Hematopoietic multipotent progenitor cell treated with erythropoietin and hydrocortisone succinate and interleukin-3 and kit ligand, for 4 days (in vitro differentiated cells): ENCODE data around the gene FCHSD2.

Experiments used
- DNase-seq: peaks from one replicate; pipeline ENCODE4 v3.0.0-alpha.2; 2015

FCHSD2 gene

DNA sequence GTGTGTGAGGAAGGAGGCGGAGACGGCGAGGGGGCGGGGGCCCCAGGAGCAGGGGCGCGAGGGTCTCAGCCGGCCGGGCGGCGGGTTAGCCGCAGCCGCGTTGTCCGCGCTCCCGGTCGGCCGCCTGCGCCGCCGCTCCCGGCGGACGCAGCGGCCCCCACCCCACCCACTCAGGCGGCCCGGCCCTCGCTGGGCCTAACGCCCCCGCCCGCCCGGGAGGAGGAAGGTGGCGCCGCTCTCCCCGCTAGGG lies at the start of gene FCHSD2:
TSS of gene FCHSD2 (minus strand) at position 191 of the 250 bp plus-strand sequence. CDS start 441 bp downstream, outside the sequence.
- no peak for DNase-seq

DNA sequence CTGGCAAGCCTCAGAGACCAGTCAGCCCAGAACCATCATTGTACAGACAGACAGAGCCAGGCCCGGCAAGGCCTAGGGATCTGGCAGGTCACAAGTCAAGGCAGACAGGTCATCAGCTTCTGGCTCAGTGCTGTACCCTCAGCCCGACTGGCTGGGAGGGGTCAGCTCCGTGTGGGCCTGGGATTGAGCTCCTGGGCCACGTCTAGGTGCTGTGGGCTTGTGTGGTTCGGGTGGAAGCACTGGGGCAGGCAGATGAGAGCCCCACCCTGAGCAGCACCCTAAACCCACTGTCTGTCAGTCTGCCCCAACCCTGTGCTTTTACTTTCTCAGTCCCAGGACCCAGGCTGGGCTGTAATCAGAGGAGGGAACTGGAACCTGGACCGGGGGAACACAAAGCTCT lies 49.0 kb upstream of the FCHSD2 start:
- DNase-seq = no peak

DNA sequence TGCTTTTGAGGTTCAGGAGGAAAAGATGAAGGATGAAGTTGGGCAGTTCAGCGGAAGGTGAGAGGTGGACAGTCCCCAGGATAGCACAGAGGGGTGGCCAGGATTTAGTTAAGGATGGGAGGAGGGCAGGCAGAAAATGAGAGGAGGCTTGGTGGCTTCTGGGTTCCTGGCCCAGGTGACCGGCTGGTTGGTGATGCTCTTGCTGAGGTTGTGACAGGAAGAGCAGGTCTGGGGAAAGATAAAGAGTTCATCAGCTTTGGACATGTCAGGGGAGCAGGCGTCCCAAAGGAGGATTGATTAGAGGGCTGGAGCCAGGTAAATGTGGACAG lies 48.4 kb upstream of the FCHSD2 start:
- no peak for DNase-seq

DNA sequence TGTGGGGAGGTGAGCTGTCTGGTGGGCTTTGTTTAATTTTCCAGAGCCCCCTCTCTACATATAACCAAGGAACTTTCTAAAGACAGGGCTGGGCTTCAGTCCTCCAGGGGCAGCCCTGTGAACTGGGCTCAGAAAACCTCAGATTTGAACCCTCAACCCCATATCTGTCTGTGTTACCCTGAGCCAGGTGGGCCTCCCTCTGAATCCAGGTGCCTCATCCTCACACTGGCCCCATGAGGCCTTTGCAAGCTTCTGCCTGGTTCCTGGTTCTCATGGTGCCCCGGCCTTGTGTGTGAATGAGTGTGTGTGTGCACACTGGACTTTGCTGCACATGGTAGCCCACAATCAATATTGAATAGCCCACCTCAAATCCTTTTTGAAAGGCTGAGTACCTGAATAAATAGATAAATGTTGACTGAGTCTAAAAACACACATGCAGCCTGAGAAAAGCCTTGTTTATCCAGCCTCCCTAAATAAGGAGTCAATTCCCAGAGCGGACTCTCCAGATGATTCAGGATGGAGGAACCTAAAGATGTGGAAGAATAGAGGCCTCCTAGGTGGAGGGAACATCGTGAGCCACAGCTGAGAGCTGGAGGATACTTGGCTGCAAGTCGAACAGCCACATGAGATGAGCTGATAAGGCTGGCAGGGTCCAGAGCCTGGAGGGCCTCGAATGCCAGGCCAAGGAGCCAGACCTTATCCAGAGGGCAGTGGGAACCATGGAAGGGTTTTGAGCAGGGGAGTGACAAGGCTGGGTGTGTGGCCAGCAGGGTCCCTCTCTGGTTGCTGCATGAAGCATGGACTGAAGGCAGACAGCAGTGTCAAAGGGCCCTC lies 47.8 kb upstream of the FCHSD2 start:
- no peak for DNase-seq

DNA sequence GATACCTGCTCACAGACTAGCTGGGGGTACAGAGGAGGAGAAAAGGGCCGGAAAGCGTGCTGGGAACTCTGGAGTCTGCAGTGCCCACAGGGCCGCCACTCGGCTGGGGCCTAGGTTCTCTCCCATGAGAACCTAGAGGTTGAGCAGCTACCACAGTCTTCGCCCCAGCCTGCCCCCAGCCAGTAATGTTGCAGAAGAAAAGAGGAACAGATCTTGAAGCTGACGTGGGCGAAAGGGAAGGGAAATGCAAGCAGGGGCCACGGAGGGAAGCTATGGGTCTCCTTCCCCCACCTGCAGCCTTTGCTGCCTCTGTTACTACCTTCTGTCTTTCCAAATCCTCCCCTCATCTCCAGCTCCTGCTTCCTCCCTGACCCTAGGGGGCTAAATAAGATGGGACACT lies 47.2 kb upstream of the FCHSD2 start:
- DNase-seq = peak; percentile 91

DNA sequence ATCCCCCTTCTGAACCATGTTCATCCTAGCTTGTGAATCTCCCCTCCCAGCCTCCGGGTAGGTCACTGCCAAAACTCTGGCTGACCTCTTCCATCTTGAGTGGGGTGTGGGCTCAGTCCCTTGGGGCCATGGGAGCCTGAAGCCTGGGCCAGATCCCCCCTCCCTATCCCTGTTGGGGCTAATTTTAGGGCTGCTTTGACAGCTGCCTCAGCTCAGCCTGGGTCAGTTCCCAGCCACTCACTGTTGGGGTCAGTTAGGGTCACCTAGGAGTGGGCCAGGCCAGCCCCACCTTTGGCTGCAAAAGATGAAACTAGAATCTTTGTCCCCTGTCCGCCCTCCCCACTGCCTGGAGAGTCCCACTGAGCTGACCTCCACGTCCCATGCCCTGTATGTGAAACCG lies 46.2 kb upstream of the FCHSD2 start:
- no peak for DNase-seq

DNA sequence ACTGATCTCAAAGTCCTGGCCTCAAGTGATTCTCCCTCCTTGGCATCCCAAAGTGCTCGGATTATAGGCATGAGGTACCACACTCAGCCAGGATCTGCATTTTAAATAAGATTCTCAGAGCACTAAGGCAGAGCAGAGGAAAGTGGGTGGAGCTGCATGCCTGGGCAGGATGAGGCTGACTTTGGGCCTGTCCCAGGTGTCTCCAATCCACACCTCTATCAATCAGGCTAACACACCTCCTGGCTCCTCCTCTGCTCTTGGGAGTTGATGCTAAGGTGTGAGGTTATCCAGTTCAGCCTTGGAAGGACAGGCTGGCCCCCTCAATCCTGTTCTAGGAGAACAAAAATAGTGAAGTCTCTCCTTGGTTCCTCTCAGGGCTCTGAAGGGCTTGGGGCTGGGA lies 45.7 kb upstream of the FCHSD2 start:
- DNase-seq = no peak

DNA sequence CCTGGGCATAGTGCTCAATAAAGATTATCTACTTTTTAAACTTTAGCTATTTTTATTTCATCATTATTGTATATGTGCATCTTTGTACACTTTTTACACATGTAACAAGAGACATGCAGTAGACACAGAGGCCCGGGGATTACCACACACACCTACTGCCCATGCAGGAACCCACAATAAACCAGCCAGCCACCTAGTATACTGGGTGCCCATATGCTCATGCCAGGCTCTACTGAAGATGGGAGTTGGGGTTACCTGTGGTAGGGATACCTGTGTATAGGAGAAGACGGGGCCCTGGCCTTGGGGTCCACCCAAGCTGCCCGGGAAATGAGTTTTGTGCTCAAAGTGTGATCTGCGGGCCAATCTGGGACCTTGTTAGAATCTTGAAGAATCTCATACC lies 44.8 kb upstream of the FCHSD2 start:
- DNase-seq = no peak

DNA sequence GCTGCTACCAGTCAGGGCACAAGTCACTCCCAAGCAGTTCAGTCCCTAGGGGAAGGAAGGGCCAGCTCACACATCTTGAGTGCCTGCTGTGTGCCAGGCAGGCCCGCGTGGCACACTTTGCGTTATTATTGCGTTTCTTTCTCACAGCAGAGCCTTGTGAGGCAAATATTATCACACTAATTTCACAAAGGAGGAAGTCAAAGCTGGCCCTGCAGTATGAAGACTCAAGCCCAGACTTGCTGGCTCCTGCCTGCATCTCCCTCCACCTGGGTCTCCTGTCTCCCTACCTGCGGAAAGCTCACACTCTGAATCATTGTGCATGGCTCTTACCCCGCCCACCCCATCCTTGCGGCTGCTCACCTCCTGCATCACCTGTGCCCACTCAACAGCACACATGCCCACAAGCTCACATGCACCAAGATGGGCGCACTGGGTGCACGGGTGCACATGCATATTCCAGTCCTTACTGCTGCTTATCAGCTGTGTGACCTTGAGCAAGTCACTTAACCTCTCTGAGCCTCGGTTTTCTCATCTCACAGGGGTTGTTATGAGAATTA lies 44.3 kb upstream of the FCHSD2 start:
- DNase-seq = peak; percentile 62

DNA sequence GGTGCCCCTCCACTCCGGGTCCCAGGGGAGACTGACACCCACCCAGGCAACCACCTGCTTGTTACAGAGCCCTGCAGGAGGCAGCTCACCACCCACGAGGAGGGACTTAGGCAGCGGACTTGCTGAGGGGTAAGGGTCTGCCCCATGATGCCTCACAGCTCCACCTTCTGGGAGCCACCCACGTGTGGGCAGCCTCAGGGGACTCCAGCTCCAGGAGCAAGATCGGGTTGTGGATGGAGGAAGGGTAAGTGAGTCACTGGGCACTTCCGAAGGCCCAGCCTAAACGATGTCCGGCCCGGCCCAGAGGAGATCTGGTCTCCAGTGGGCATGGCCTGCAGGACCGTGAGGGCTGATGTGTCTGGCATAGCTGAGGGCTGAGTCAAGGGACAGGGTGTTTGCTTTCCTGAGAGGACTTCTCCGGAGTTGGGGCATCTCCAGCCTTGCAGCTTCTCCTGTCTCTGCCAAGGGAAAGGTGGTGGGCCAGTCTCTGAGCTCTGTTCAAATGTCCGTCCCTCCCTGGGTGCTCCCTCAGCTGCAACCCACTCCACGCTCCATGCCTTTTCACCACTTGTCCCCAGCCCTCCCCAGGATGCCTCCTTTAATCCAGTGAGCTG lies 43.7 kb upstream of the FCHSD2 start:
- DNase-seq = no peak

DNA sequence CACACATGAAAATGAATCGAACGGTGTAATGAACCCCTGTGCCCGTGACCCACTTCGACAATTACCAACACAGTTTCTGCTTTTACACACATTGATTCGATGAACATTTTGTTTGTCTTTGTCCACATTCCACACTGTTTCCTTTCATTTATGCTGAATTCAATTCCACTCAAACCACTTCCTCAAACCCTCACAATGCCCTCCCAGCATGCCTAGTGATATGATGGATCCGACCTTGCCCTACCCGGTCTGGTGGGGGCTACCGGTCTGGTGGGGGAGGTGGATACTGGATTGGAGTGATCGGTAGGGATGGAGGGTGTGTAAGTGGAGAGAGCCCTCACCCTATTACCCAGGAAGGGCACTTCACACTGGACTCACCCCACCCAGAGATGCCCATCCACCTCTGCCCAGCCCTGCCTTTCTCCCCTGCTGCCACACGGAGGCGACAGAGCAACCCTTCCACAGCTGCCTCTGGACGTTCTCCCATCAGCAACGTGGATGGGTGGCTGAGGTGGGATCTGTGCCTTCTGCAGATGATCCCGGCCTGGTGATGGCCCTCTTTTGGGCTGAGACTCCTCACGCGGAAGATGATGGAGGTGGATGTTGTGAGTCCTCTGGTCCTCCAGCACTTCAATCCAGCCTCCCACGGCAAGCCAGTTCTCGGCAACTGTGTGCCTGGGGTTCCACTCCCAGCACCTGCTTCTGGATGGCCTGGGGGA lies 43.0 kb upstream of the FCHSD2 start:
- DNase-seq = peak; percentile 89

DNA sequence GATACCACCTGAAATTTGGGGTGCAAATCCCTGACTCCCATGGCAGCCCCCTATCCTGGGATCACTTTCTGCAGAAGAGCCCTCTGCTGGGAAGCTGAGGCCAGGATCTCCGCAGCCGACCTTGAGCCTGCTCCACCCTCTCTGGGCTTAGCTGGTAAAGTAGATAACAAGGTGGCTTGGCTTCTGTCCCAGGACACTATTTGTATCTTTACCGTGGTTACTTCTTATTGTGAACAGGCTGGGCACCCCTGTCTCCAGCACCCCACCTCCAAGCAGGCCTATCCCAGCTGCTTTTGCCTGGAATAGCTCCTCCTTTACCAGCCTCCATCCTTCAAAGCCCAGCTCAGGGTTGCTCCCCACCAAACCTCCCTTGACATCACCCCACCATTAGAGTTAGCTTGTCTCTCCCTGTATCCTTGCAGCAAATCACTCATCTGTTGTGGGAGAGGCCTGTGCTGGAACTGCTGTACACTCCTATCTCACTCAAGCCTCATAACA lies 40.8 kb upstream of the FCHSD2 start:
- peak; percentile 95 for DNase-seq

DNA sequence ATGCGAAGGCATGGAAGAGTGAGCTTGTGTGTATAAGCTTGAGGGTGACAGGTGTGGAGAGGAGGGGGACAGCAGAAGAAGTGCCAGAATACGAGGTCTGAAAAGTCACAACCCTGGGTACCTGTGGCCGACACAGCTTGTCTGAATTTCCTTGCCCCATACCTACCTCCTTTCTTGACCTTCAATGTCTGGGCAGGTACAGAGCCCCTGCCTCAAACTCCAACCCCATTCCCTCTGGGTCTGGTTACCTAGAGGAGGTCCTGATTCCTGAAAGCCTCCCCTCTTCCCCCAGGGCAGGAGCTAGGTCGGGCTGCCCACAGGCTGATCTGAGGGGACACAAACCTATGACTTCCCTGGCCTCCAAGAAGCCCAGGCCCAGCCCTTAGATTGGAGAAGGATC lies 36.6 kb upstream of the FCHSD2 start:
- no peak for DNase-seq

DNA sequence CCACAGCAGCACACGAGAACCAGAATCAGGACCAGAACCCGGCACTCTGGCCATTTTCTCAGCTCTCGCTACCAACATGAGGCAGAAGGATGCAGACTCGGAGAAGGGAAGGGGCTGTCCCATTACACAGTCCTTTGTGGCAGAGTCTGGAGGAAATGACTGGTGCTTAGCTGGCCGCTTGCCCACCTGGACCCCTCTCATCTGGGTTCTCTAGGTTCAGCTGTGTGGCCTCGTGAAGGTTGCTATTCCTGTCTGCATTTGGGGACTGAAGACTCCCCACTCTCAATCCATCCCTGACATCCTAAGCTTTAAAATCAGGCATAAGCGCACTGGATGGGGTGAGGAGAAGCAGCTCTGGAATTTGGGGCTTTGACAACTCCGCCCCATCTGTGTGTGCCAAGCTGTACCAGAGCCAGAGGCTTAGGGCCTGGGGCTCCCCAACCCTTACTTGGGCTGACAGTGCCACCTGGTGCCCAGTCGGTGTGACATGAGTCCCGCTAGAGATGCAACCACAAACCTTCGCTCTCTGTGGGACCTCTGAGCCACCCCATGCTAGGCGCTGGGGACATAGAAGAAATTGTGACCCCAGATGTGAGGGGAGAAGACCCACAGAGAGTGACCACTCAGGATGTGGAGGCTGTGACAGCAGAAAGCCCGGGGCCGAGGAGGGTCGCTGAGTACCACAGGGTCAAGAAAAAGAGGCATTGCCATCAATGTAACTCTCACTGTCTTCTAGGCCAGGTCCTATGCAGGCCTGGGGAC lies 35.8 kb upstream of the FCHSD2 start:
- peak; percentile 94 for DNase-seq

DNA sequence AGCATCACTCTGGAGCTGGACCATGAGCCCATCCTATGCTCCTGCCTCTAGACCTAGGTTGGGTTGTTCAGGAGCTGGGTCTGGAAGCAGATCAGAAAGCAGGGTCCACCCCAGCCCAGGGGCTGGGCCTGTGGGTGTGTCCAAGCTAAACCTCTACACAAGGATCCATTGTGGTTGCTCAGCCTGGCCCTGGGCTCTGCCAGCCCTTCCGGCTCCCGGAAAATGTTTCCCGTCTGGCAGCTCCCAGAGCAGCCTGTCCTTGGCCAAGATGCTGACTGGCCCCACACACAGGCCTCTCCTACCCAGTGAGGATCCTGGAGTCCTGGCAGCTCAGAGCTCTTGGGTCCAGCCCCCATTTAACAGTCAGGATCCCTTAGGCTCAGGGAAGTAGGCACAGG lies 35.3 kb upstream of the FCHSD2 start:
- DNase-seq = no peak

DNA sequence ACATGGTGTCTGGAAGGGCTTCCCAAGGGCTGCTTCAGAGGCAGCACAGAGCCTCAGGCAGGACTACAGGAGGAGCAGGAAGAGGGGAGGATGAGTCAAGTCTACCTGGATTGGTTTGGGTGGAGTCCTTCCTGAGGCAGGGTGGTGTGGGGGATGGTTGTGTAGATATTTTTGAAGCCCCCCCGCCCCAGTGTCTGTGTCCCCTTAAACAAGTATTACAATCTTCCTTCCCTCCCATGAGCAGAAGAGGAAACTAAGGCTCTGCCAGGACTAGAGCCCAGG lies 34.7 kb upstream of the FCHSD2 start:
- DNase-seq = no peak

DNA sequence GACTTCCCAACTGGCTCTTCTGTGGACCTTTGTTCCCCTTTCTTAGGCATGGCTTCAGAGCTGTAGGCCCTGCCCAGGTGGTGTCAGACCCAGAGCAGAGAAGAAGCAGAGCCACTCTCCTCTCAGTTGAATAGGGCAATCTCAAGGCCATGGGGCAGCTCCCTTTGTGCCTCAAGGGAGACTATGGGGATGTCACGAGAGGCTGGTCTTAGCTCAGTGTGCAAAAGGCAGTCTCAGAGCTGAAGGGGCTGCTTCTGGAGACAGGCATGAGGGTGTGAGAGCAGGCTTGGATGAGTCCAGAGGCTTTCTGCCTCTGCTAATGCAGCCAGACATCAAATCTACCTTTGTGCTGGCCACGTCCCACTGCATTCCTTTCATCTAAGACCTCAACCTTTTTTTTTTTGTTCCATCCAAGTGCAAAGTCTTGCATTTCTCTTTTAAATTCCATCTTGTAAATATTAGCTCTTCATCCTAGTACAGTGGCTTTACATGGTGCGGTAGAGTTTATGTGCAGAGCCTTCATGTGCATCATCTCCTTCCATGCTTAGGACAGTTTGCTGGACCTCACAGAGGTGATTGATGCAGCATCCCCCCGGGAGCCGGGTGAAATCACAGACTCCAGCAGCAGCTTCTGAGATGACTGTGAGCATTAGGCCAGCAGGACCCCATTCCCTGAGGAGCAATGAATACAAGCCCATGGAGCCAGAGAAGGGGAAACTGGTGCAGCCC lies 34.2 kb upstream of the FCHSD2 start:
- no peak for DNase-seq

DNA sequence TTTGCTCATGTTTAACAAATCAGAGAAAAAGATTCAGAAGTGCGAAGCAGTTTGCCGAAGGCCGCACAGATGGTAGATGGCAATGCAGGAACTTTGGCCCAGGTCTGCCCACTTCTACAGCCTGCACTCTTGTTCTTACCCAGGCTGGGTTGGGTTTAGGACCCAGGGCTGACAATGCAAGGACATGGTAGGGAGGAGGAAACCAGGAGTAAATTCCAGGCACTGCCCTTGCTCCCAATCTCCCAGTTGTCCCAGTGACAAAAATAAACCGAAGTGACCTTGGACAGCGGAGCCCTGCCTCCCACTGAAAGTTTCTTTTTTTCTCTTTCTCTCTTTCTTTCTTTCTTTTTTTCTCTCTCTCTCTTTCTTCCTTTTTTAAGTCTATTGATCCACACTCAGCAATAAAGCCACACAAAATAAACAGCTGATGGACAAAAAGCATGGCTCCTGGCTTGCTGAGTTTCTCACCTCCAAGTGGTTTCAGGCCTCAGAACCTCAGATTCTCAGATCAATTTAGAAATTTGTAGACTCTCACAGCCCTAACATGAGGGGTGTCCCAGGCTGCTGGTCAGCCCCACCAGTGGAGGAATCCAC lies 33.5 kb upstream of the FCHSD2 start:
- DNase-seq = no peak

DNA sequence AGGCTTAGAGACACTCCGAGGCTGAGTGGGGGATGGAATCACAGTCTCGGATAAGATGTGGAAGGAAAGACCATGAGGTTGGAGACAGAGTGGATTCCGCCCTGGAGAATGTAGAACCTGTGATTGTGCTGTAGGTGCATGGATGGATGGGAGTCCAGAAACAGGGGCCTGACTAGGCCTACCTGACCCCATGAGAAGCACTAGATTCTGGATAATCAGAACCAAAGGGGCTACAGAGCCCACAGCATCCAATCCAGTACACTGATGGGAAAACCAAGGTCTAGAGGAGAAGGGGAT lies 32.3 kb upstream of the FCHSD2 start:
- no peak for DNase-seq

DNA sequence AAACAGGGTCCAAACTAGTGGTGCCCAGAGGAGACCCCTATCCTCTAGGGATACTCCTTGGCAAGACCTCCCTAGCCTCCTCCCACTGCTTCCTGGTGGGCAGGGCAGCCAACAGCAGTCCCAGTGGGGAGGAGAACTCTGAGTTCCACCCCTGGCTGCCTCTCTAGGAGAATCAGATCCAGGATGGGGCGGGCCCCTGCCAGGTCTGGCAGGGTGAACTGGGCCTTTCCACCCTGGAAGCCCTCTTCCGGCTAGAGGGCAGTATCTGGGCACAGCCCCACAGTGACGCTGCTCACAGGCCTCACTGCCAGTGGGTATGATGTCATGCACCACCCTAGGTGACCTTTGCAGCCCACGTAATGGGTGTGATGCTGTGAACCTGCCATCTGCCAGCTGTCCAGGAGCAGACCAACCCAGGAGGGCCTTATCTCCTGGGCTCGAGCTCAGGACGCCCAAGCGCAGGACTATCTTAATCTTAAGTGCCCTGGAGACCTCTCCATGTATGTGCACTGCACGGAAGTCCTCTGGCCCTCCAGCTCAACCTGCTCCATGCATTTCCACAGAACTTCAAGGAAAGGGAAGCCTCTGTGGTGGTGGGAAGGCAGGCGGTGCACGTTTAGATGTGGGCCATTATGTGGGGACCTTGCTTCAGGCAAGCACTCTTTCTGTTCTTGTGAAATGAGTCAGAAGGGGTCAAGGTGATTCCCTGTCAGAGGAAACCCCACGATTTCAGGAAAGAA lies 31.8 kb upstream of the FCHSD2 start:
- DNase-seq = no peak

DNA sequence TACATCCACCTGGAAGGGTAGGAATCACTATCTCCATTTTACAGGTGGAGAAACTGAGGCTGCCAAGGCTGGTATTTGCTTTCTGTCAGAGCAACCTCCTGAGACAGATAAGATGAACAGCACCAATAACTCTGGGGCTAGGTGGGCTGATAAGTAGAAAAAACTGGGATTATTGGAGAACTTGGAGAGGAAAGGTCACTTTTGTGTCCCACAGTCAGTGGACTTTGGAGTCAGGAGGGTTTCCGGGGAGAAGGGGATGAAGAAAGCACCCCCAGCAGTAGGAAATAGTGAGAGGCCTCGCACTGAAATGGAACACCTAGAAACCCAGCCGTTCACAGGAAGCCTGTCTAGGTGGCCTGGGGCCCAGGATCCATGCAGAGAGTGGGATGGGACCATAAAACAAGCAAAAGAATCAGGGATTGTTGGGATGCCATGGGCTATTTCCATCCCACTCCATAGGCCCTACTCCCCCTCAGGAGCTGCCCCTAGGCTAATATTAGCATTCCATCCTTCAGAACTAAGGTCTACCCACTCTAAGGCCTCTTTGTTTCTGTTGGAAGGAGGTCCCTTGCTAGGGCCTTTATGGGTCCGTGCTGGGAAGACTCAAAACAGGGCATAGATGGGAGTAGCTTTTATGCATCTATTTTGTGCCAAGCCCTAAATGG lies 31.0 kb upstream of the FCHSD2 start:
- no peak for DNase-seq
